G401 (cell line): ENCODE measurements around the gene ITSN1. TPM values are rescaled to one million over a fixed set of nuclear protein-coding genes. Genes with fewer than 3 reads are reported as not detected.

ENCODE experiments used
- total RNA-seq: library from RNA; depleted of rRNA; stranded (reverse); fragments of >200 nt; shearing (Covaris generic); gene quantifications from 2 replicates; pipeline ENCODE4 v1.2.3, GENCODE V29; 2014; rRNA removed

Gene ITSN1
- total RNA-seq, 1 experiment from 2014 or later: 64.3 TPM

Other genes starting within 250 kb of the ITSN1 start
- gene IFNGR2, start 239.1 kb upstream of the ITSN1 start, total RNA-seq: 61.2 and 66.8 TPM in 2 replicates
- 24.6 and 28.0 TPM in 2 replicates for gene TMEM50B, start 162.5 kb upstream of the ITSN1 start, total RNA-seq
- 0.49 and 3.8 TPM in 2 replicates for gene DNAJC28, start 150.8 kb upstream of the ITSN1 start, total RNA-seq
- 39.0 and 106 TPM in 2 replicates for gene GART, start 100.4 kb upstream of the ITSN1 start, total RNA-seq
- 90.8 and 253 TPM in 2 replicates for gene SON, start 99.5 kb upstream of the ITSN1 start, total RNA-seq
- gene DONSON, start 53.8 kb upstream of the ITSN1 start, total RNA-seq: 31.8 and 52.2 TPM in 2 replicates
- gene CRYZL1, start 760 bp upstream of the ITSN1 start, total RNA-seq: 5.4 and 13.1 TPM in 2 replicates